ENCODE measurements around the gene HNRNPCL1.
"Not testable (repeated sequence)": the region's sequence is repeated elsewhere in the genome, so short reads cannot be mapped to it uniquely, and the experiment has no call there.

DNA sequence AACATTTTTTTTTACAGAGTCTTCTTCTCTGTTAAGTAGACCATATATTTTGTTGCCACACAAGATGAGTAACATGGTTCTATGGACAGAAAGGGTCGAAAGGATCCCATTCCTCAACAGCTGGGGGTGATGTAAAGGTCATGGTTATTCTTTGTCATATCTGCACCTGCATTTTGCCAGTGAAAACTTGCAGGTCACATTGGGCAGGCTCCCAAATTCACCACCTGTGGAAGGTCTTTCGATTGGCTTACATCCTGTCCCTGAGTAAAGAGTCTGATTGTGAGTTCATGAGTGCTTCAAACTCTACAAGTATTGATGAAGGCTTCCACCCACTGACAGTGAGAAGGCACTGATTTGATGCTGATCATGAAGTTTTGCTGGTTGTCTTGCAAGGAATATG, 15.3 kb downstream of the HNRNPCL1 start:
- TF ChIP-seq, protein P1, sequence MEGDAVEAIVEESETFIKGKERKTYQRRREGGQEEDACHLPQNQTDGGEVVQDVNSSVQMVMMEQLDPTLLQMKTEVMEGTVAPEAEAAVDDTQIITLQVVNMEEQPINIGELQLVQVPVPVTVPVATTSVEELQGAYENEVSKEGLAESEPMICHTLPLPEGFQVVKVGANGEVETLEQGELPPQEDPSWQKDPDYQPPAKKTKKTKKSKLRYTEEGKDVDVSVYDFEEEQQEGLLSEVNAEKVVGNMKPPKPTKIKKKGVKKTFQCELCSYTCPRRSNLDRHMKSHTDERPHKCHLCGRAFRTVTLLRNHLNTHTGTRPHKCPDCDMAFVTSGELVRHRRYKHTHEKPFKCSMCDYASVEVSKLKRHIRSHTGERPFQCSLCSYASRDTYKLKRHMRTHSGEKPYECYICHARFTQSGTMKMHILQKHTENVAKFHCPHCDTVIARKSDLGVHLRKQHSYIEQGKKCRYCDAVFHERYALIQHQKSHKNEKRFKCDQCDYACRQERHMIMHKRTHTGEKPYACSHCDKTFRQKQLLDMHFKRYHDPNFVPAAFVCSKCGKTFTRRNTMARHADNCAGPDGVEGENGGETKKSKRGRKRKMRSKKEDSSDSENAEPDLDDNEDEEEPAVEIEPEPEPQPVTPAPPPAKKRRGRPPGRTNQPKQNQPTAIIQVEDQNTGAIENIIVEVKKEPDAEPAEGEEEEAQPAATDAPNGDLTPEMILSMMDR (optimal IDR thresholded peaks at IDR 0.05 in 1 of 3, IDR thresholded peaks at IDR 0.05 in 1 of 3, conservative IDR thresholded peaks at IDR 0.05 in 1 of 3; ENCODE audit: extremely low read depth in 1 of 3, insufficient read depth in 2 of 3, low read length in 3 of 3): not testable (repeated sequence)
- TF ChIP-seq EZH2 (IDR thresholded peaks at IDR 0.05; ENCODE audit: low read length): not testable (repeated sequence)
